Keratinocyte (primary cell): ENCODE results near the gene PLEK. TPM values are rescaled to one million over a fixed set of nuclear protein-coding genes. Genes with fewer than 3 reads are reported as not detected.

Source experiments
- DNase-seq: peaks from one replicate; pipeline ENCODE4 v3.0.0-alpha.2; 2011; ENCODE audit warnings: low read depth, missing footprints, low spot score
- FAIRE-seq: peaks from 2 replicates; lab custom pipeline; 2011; peaks lifted over from hg19 to GRCh38; lab: Jason Lieb, UNC
- H2AFZ ChIP-seq: 2 replicates; pipeline ENCODE4 v1.6.0; 2012; ENCODE audit warnings: low read length, control low read depth, inconsistent platforms; ENCODE audit not compliant: control insufficient read depth
- H3K27ac ChIP-seq: 2 replicates; pipeline ENCODE4 v1.5.1; 2011; ENCODE audit warnings: low read length; ENCODE audit not compliant: control insufficient read depth, insufficient read depth
- H3K27me3 ChIP-seq: 3 replicates; pipeline ENCODE4 v1.6.0; 2011; ENCODE audit warnings: low read length; ENCODE audit not compliant: control insufficient read depth, insufficient read depth; ENCODE audit errors: extremely low read depth
- H3K36me3 ChIP-seq, 2 experiments: 2 replicates in 1 of 2; 3 replicates in 1 of 2; pipeline ENCODE4 v1.5.1; 2011; ENCODE audit warnings: low read length in 2 of 2, mild to moderate bottlenecking in 1 of 2; ENCODE audit not compliant: control insufficient read depth in 2 of 2, insufficient read depth in 2 of 2; ENCODE audit errors: extremely low read depth in 1 of 2
- H3K4me1 ChIP-seq: 3 replicates; pipeline ENCODE4 v1.5.1; 2011; ENCODE audit warnings: low read length; ENCODE audit not compliant: control insufficient read depth, insufficient read depth; ENCODE audit errors: extremely low read depth
- H3K4me2 ChIP-seq: 3 replicates; pipeline ENCODE4 v1.6.0; 2011; ENCODE audit warnings: low read depth, low read length; ENCODE audit not compliant: control insufficient read depth, insufficient read depth; ENCODE audit errors: extremely low read depth
- H3K4me3 ChIP-seq, 3 experiments: fragments of 200-600 bp in 1 of 3; sonication (generic) in 1 of 3; 2 replicates in 2 of 3; 3 replicates in 1 of 3; pipeline ENCODE4 v1.5.1; 2011 to 2016; ENCODE audit warnings: low read length in 3 of 3, mild to moderate bottlenecking in 3 of 3, control low read depth in 2 of 3, inconsistent platforms in 1 of 3, low read depth in 1 of 3, mixed read lengths in 1 of 3, mixed run types in 1 of 3, moderate library complexity in 1 of 3; ENCODE audit not compliant: control insufficient read depth in 2 of 3, insufficient read depth in 2 of 3; ENCODE audit errors: extremely low read depth in 1 of 3
- H3K79me2 ChIP-seq: 2 replicates; pipeline ENCODE4 v1.6.0; 2012; ENCODE audit warnings: low read length; ENCODE audit not compliant: control insufficient read depth, insufficient read depth
- H3K9ac ChIP-seq: 3 replicates; pipeline ENCODE4 v1.6.0; 2011; ENCODE audit warnings: low read length; ENCODE audit not compliant: control insufficient read depth, insufficient read depth; ENCODE audit errors: extremely low read depth
- H3K9me1 ChIP-seq: 3 replicates; pipeline ENCODE4 v1.6.0; 2011; ENCODE audit warnings: low read length; ENCODE audit not compliant: control insufficient read depth, insufficient read depth; ENCODE audit errors: extremely low read depth
- H3K9me3 ChIP-seq: 2 replicates; pipeline ENCODE4 v1.5.1; 2012; ENCODE audit warnings: low read depth, low read length; ENCODE audit not compliant: control insufficient read depth
- H4K20me1 ChIP-seq: 3 replicates; pipeline ENCODE4 v1.6.0; 2011; ENCODE audit warnings: low read length; ENCODE audit not compliant: control insufficient read depth, insufficient read depth; ENCODE audit errors: extremely low read depth
- CTCF ChIP-seq, 3 experiments: IDR thresholded peaks in 1 of 3; conservative IDR thresholded peaks in 1 of 3; optimal IDR thresholded peaks in 1 of 3; 2 replicates in 2 of 3; 3 replicates in 1 of 3; pipeline versions ENCODE3 to v1.5.1; 2011; ENCODE audit warnings: low read length in 3 of 3, mild to moderate bottlenecking in 3 of 3, moderate library complexity in 2 of 3, control low read depth in 1 of 3, inconsistent platforms in 1 of 3; ENCODE audit not compliant: insufficient read depth in 2 of 3; ENCODE audit errors: extremely low read depth in 1 of 3
- EZH2 ChIP-seq: IDR thresholded peaks from one replicate; pipeline ENCODE4 v1.6.1; 2012; ENCODE audit warnings: inconsistent platforms, mild to moderate bottlenecking, low read length, moderate library complexity
- dilution Hi-C: fragments of 300-500 bp; cut with MboI; formaldehyde crosslinking; loops from one replicate; pipeline ENCODE4 v1.7.0; 2020; ENCODE audit warnings: low sequenced_read_pairs; ENCODE audit not compliant: extremely low pct_ligation_motif_present
- polyA plus RNA-seq, 5 experiments: library from polyadenylated mRNA; depleted of rRNA in 3 of 5; stranded (reverse) in 3 of 5; stranded (forward) in 1 of 5; unstranded in 1 of 5; fragments of >200 nt; gene quantifications; 1 replicate in 1 of 5; 2 replicates in 3 of 5; 3 replicates in 1 of 5; pipeline versions ENCODE4 v1.2.1 to v1.2.3, GENCODE V29; 2011 to 2012; ENCODE audit warnings: missing spikeins in 2 of 5, low read depth in 1 of 5, low replicate concordance in 1 of 5

PLEK gene
- polyA plus RNA-seq, 1 donor (not counting 4 experiments of a cell fraction or from before 2014, with no cell fraction given), result 0.04 TPM

DNA sequence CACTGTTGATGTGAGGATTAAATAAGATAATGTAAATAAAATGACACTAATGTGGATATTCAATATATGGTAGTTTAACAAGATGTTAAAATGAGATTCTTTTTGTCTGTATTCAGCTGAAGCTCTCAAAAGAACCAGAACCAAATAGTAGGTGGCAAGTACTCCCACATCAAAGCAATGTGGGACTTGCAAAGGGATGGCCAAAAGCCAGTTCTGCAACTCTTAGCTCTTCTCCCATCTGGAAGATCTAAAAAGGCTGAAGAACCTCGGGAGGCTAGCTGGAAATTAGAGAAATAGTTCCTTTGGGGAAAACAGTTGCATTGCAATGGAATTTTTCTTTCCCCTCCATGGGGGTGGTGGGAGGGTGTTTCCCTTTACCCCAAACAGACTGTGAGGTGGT lies 53.3 kb downstream of the PLEK start:
- no peak overlapping the region for H3K27ac ChIP-seq
- DNase-seq (no peak), FAIRE-seq (no peak)
- H3K9me1 ChIP-seq, result no peaks in the 10 kb centered on the region
- H3K36me3 ChIP-seq, result no peaks in the 10 kb centered on the region
- H3K4me3 ChIP-seq, result no peak overlapping the region
- no peaks in the 10 kb centered on the region for H3K27me3 ChIP-seq
- H2AFZ ChIP-seq, result no peak overlapping the region
- no peaks in the 10 kb centered on the region for H3K79me2 ChIP-seq
- no peak overlapping the region for H3K9ac ChIP-seq
- H3K4me1 ChIP-seq, result no peaks in the 10 kb centered on the region
- H3K4me2 ChIP-seq, result no peak overlapping the region
- TF ChIP-seq CTCF (optimal IDR thresholded peaks at IDR 0.05 in 1 of 3, IDR thresholded peaks at IDR 0.05 in 1 of 3, conservative IDR thresholded peaks at IDR 0.05 in 1 of 3; ENCODE audit: extremely low read depth in 1 of 3, insufficient read depth in 2 of 3, low read length in 3 of 3), result no peak
- no peak for TF ChIP-seq EZH2
- dilution Hi-C loops, result no loop called here
- no peaks in the 10 kb centered on the region for H3K9me3 ChIP-seq
- no peaks in the 10 kb centered on the region for H4K20me1 ChIP-seq

GRCh38 chr2:68418855-68419254 lies 53.8 kb downstream of the PLEK start:
- H3K9ac ChIP-seq, result no peak overlapping the region
- H3K36me3 ChIP-seq, result no peaks in the 10 kb centered on the region
- TF ChIP-seq CTCF (optimal IDR thresholded peaks at IDR 0.05 in 1 of 3, IDR thresholded peaks at IDR 0.05 in 1 of 3, conservative IDR thresholded peaks at IDR 0.05 in 1 of 3; ENCODE audit: extremely low read depth in 1 of 3, insufficient read depth in 2 of 3, low read length in 3 of 3), result no peak
- TF ChIP-seq EZH2, result no peak
- FAIRE-seq (no peak), DNase-seq (no peak)
- no peaks in the 10 kb centered on the region for H3K27me3 ChIP-seq
- no peaks in the 10 kb centered on the region for H3K9me3 ChIP-seq
- H3K4me3 ChIP-seq, result no peak overlapping the region
- H3K79me2 ChIP-seq, result no peaks in the 10 kb centered on the region
- H3K9me1 ChIP-seq, result no peaks in the 10 kb centered on the region
- H3K27ac ChIP-seq, result no peak overlapping the region
- dilution Hi-C loops, result no loop called here
- no peaks in the 10 kb centered on the region for H4K20me1 ChIP-seq
- no peaks in the 10 kb centered on the region for H3K4me1 ChIP-seq
- H2AFZ ChIP-seq, result no peak overlapping the region
- H3K4me2 ChIP-seq, result no peak overlapping the region
